Fibroblast of skin of back (primary cell): ENCODE data around the gene DCXR.

ENCODE experiments used
- DNase-seq: peaks from one replicate; pipeline ENCODE4 v3.0.0-alpha.2; 2013

The DCXR gene

DNA sequence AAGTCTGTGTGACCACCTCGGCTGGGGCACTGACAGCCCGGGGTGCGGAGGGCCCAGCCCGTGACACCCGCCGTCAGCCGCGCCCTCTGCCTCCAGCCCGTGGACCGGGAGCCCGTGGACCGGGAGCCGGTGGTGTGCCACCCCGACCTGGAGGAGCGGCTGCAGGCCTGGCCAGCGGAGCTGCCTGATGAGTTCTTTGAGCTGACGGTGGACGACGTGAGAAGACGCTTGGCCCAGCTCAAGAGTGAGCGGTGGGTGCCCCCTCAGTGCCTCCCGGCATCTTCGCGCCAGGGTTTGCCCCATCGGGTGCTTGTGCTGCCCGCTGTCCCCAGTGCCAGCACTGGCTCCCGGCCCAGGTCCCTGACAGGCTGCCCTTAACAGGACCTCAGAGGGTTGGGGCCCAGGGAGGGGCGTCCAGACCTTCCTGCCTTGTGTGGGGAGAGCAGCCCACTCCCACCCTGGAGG lies 28.5 kb downstream of the DCXR start:
- no peak for DNase-seq

DNA sequence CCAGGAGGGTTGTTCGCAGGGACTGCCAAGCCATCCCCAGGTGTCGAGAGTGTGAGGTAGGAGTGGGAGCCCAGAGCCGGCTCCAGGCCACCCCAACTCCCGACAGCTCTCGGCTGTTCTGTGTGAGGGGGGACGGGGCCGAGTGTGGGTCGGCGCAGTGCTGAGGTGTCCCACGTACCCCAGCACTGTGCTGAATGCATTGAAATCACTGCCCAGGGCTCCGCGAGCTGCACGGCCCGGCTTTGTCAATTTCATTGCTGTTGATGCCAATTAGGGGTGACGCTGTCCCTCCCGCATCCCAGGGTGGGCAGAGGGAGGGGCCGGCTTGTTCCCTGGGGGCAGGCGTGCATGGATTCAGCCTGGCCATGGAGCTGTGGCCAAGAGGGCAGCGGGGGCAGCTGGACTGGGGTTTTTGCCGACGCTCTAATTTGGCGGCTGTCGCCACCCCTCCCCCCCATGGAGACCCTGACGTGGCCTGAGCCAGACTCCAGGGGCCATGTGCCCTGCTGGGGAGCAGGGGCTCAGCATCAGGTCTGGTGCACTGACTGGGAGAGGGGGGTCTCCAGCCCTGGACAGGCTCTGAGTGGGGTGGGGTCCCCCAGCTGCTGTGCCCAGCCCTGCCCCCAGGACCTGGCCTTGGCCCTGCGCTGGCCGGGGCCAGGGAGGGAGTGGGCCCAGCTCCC lies 29.1 kb downstream of the DCXR start:
- no peak for DNase-seq

DNA sequence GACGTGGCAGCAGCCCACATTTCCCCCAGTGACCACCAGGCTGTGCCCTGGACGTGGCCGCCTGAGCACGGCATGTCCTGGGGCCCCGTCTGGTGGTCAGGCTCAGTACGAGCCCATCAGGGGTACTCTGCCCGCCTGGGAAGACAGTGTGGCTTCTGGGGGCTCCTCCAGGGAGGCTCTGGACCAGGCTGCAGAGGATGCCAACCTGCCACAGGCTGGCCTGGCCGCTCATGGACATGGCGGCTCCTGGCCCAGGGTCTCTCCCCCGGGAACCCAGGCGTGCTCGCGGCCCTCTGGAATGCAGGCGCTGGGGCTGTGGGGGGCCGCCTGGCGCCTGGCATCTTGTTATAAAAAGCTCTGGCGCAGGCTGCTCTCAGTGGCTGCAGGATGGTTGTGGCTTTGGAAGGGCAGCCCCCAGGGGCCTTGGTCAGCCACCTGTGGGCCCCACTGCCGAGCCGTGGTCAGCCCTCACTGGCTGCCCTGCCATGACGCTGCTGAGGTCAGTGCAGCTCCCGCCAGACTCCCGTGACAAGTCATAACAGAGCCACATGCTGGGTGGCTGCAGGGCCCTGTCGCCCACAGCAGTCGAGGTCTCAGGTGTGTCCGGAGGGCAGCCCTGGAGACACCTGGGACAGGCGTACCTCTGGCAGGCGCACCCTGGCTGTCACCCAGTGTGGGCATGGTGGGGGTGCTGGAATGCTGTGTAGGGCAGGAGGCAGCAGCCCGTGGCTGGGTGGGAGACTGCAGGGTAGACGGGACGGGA lies 29.8 kb downstream of the DCXR start:
- DNase-seq = no peak

DNA sequence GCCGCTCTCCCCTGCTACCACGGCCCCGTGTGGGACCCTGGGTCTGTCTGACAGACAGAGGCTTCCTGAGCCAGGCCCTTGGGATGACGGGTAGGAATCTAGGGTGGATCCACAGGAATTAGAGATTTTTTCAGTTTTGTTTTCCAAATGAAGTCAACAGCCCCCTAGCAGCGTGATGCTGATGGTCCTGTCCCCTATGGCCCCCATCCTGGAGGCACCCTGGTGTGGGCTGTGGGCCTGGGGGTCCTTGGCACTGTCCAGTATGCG lies 30.3 kb downstream of the DCXR start:
- no peak for DNase-seq

DNA sequence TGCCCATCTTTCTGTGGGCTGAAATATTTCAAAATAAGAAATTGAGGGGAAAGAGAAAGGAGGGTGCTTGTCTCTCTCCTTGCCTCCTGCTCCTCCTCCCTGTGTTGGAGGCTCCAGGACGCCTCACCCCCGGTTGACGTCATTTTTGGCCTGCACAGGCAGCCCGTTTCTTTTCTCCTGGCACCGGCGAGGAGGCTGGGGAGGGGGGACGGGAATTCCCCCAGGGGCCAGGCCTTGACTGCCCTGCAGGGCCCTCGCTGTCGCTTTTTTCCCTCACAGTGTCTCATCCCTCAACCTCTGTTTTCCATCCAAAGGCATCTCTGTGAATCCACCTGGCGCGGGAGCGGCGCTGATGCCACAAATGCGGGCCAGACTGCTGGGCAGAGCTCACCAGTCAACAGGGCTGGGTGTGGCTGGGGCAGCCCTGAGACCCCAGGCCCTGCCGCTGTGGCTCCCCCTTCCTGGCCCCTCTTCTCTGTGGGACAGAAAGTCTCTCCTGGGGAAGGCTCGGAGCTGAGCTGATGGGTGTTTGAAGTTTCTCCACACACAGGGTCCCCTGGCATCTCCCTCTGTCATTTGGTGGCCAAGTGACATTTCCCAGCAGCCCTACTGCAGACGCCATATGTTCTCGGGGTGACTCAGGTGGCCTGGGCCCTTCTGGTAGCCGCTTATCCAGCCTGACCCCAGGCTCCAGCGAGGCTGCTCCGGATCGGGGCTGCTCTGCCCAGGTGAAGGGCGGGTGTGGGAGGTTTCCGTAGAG lies 30.8 kb downstream of the DCXR start:
- DNase-seq = peak; percentile 55

DNA sequence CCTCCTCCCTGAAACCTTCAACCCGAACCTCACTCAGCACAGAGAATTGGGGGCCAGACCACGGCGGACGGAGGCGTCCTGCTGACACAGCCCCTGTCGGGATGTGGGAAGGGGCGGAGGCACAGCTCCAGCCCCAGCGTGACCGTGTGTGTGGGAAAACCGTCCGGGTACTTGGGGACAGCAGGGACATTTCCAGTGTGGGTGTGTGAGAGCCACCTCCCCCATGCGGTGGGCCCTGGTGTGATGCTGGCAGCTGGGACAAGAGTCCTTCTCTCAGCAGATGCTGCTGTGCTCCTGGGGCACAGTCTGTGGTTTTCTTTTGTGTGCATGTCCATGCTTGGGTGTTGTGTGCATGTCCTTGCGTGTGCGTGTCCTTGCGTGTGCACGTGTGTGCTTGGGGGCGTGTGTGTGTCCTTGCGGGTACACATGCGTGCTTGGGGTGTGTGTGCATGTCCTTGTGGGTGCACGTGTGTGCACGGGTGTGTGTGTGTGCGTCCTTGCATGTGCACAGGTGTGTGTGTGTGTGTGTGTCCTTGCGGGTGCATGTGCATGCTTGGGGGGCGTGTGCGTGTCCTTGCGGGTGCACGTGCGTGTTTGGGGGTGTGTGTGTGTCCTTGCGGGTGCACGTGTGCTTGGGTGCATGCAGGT lies 31.7 kb downstream of the DCXR start:
- no peak for DNase-seq

DNA sequence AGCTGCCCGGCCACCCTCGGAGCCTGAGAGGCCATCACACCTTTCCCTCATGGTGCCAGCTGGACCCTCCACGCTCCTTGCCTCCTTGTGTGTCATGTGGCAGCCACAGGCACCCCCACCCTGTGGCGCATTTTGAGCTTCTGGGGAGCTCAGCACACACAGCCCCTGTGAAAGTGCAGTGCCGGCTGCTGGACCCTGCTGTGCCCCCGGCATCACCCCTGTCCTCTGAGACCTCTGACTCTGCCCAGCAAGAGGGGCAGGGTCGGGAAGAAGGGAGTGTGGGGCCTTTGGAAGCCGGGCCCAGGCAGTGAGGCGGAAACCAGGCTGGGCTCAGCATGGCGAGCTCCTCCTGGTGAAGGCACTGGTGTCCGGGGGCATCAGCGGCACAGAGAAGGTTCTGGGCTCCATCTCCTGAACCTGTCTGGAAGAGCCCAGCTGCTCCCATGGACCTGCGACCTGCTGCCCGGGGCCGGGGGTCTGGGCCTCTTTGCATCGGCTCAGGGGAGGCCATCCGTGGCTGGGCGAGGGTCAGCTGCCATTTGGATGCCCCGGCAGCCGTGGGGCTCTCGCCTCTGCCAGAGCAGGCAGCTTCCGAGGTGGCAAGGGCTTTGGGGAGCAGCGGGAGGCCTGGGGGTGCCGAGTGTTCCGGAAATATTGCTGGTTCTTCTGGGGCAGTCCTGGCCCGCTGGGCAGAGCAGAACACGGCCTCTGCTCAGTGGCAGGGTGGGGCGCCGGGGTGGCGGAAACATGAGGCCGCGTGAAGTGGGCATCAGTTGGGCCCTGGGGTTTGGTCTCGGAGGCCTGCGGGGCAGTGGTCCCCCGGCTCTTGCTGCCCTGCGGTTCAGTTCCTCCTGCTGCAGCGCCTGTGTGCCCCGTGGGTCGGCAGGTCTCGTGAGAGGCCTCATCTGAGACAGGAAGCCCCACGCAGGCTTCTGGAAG lies 32.7 kb downstream of the DCXR start:
- DNase-seq = no peak

DNA sequence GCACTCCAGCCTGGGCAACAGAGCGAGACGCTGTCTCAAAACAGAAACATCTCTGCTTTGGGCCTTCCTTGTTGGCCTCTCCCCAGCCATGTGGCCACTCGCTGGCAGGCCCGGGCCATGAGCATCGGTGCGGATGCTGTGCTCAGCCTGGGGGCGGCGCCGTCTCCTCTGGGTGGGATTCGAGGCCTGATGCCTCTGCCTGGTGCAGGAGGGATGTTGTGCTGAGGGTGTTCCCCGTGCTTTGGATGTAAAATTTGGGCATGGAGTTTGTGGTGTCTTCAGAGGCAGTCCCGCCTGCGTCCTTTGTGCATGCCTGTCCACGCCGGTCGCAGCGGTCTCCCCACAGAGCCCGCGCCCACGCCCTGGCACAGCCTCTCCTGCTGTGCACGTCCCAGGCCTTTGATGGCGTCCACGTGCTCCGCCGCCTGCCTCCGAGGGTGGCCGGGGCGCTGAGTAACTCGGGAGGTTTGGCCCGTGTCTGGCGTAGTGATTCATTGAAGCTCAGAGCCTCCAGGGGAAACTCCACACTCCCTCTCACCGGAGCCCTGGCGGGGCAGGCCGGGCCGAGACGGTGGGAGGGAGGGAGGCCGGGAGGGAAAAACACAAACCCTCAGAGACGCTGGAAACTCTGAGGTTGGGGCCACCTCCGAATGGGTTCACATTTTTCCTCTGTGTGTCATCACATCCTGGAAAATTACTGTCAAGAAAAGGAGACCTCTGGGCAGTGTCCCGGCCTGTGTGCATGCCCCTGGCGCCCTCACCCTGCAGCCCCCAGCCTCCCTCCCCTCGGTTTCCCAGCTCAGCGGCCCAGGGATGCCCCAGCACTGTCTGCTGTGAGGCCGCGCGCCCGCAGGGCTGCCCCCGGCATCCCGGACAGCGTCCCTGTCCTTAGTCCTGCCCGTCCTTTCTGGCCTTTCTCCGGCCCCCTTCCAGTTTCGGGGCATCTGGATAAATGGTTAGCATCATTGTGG lies 33.8 kb downstream of the DCXR start:
- DNase-seq = peak; percentile 98

DNA sequence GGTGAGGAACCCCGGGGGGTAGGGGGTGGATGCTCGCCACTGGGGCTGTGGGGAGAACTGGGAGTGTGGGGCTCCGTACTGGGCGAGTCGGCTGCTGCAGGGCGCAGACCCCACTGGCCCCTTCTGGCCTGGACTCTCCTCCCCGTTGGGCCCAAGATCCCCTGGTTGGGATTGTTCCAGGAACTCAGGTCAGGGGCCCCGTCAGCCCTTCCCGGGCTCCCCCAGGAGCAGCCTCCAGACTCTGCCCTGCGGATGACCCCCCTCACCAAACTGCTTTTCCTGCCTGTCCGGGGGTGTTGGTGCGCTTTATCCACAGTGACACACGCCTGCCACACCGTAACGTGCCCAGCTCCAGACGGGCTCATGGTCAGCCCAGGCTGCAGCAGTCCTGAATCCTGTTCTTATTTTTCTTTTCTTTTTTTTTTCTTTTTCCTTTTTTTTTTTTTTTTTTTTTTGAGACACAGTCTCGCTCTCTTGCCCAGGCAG lies 35.9 kb downstream of the DCXR start:
- DNase-seq = no peak

DNA sequence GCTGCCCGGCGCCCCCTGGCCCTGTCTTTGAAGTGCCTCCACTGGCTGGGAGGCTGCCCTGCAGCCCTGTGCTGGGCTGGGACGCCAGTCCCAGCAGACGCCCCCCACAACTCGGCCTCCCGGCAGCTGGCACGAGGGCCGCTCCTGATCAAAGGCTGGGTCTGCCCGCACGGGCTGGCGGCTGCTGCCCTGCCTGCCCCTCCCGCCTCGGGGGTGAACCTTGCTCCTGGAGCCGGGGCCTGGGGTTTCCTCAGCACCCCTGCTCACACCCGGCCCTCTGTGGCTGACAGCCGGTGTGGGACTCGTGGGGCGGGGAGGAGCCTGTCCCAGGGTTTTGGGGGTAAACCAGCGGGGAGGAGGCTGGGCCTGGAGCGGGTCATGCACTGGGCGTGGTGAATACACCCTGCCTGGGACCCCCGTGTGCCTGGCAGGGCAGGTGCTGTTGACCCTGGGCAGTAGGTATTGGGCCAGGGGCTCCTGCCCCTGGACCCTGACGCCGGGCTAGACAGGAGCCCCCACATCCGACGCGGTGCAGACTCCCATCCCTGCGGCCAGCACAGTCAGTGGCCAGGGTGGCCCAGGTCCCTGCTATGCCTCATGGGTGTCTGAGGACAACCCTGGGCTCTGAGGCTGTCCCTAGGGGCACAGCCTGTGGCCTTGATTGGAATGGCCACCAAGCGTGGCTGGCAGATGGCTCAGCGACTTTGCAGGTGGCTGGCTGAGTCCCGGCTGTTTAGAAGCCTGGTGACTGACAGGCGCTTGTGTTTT lies 36.5 kb downstream of the DCXR start:
- no peak for DNase-seq

DNA sequence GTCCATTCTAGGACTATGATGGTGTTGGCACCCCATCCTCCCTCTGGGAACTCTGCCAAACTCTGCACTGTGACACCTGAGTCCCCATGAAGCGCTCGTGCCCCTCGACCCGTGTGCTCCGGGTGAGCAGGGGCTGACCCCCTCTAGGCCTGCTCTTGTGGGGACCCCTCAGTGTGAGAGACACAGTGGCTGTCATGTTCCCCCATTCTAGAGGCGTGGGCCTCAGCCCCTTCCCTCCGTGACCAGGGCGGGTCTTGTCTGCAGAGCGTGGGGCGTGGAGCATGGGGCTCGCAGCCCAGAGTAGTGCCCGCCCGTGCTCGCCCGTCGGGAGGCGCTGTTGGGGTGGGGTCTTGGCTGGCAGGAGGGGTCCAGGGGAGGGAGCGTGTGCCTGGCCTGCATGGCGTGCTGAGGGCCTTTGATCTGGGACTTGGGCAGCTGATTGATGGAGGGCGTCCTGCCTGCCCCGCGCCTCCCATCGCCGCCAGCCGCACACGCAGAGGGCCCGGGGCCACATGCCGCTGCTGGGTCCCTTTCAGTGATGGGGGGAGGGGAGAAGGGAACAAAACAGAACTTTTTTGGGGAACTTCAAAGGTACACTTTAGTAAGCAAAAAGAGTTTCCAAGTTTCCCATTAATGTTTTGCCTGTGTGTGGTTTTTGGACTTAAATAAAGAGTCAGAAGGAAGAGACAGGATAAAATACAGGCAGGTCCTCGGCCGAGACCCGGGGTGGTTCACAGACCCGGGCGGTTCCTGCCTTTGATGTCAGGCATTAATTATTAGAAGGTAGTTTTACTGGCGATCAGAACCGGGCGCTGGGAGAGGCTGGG lies 37.3 kb downstream of the DCXR start:
- no peak for DNase-seq

DNA sequence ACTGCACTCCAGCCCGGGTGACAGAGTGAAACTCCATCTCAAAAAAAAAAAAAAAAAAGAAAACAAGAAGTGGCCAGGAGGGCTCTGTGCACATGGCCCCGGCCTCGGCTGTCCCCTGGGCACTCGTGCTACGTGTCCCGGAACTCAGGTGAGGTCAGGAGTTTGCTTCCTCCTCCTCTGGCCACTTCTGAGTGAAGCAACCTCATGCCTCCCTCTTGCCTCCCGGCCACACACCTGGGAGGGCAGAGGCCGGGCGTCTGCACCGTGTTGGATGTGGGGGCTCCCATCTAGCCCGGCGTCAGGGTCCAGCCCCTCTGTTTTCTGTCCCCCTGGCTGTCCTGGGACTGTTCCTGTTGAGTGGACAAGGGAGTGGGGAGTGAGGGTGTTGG lies 37.9 kb downstream of the DCXR start:
- DNase-seq = no peak

DNA sequence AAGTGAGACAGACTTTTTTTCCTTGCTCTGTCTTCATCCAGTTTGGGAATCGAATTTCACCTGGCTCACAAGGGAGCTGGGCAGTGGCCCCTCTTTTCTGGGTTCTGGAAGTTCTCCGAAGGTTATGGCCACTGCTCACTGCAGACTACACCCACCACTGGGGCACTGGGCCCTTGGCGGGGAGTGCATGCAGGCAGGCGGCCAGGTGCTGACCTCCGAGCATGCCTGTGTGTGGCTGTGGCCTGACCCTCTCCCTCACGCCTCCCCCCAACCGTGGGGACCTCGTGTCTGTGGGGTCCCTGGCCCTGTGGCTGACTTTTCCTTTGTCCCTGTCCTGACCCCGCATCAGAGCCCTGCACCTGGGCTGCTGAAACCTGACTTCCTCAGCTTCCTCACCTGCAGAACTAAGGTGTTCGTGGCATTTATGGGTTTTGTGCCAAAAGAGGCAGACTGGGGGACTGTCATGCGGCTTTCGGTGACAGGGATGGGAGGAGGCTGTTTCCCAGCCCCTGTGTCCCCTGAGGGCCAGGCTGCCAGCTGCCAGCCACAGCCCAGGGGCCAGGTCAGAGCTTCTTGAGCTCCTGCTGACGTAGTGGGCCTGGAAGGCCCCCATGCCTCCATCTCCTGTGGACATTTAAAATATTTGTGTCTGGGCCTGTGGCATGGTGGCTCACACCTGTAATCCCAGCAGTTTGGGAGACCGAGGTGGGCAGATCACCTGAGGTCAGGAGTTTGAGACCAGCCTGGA lies 38.6 kb downstream of the DCXR start:
- DNase-seq = no peak

DNA sequence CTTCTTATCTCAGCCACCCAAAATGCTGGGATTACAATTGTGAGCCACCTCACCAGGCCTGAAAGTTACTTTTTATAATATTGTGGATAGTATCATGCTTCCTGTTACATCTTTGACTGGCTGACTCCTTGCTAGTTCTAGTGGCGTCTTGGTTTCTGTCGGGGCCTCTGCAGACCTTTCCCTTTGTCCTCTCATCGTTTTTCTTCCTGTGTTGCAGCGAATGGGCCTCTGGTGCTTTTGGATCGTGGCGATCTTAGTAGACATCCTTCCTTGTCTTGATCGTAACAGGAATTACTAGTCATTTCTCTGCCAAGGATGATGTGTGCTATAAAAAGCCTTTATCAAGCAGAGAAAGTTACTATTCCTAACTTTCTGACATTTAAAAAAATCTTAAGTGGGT lies 39.3 kb downstream of the DCXR start:
- no peak for DNase-seq

DNA sequence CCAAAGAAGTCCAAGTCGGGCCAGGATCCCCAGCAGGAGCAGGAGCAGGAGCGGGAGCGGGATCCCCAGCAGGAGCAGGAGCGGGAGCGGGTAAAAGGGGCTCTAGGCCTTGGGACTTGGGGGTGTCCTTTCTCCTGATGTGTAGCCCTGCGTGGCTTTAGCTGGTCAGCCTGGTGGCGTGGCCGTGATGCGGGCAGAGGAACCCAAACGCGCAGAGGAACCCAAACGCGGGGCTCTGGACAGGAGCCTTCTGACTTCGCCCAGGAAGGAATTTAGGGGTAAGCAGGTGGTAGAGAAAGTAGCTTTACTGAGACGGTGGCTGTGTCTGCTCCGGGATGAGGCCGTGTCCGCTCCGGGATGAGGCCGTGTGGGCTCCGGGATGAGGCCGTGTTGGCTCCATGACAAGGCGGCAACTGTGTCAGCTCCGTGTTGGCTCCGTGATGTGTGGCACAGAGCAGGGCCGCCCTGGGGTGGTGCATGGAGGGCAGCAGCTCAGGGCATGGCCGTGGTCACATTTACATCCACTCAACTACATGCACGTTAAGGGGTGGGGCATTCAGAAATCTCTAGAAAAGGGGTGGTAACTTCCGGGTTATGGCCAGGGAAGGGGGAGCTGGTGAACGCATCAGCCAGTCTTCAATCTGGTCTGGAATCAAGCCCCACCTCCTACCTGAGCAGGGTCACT lies 40.6 kb downstream of the DCXR start:
- no peak for DNase-seq

DNA sequence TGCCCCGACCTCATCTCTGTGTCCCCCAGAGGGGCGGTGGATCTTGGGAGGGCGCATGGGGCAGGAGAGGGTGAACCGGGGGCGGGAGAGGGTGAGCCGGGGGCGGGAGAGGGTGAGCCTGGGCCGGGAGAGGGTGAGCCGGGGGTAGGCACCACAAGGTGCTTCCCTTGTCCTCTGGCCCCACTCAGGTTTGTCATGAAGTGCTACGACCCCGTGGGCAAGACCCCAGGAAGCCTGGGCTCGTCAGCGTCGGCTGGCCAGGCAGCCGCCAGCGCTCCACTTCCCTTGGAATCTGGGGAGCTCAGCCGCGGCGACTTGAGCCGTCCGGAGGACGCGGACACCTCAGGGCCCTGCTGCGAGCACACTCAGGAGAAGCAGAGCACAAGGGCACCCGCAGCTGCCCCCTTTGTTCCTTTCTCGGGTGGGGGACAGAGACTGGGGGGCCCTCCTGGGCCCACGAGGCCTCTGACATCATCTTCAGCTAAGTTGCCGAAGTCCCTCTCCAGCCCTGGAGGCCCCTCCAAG lies 41.2 kb downstream of the DCXR start:
- DNase-seq = no peak

DNA sequence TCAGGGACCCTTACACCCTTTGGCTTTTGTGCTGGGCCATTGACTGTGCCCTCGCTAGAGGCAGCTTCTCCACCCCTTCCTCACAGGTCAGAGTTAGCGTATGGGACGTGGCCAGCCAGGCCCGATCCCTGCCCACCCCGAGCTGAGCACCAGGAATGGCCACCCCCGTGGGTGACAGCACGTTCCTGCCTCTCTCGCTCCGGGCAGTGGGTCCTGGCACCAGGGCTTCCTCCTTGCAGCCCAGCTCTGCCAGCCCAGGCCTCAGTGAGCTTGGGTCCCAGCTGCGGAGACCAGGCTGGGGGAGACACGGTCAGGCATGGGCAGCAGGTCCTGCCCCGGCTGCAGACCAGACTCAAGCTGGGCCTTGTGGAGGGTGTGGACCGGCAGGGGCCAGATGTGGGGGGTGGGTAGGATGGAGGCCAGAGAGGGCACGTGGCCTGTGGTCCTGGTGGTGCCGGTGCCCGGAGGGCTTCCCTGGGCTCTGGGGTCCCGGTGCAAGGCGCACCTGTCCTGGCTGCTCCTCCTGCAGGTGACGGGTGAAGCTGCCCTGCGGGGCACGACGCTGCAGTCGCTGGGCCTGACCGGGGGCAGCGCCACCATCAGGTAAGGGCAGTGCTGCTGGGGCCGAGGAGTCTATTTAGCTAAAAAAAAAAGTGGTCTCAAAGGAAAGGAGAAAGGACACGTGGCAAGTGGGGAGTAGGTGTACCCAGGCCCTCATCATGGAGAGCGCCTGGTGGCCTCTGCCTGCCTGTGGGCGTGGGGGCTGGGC lies 41.9 kb downstream of the DCXR start:
- no peak for DNase-seq
